Fibroblast of upper back skin (primary cell): ENCODE results near the gene TRAF3.
A peak's percentile ranks its signal among the peaks of the same experiment; 100 is the strongest.
"Not testable (repeated sequence)": the region's sequence is repeated elsewhere in the genome, so short reads cannot be mapped to it uniquely, and the experiment has no call there.

Experiments
- DNase-seq: peaks from one replicate; pipeline ENCODE4 v3.0.0-alpha.2; 2013

Gene TRAF3

DNA sequence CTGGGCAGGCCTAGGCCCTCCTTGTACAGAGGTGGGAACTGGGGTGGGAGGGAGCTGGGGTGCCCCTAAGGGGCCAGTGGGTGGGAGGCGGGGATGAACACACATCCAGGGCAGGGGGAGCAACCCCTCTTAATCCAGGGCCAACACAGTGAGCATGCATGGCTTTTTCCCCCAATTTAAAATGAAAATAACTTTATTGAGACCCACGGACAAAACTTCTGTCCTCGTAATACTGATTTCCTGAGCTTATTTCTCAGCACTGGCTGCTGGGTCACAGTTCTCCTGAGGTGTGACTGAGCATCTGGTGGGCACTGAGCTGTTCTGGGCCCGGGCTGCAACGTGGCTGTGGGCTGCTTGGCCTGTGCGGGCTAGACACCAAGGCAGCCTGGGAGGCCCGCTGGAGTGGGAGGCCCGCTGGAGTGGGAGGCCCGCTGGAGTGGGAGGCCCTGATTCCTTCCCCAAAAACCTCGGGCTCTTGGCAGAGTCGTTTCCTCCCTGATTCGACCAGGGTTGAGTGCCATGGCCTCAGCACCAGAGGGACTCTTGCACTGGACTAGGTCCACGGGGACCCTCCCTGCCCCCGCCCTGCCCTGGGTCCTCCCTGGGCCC lies 24.9 kb upstream of the TRAF3 start:
- DNase-seq = no peak

DNA sequence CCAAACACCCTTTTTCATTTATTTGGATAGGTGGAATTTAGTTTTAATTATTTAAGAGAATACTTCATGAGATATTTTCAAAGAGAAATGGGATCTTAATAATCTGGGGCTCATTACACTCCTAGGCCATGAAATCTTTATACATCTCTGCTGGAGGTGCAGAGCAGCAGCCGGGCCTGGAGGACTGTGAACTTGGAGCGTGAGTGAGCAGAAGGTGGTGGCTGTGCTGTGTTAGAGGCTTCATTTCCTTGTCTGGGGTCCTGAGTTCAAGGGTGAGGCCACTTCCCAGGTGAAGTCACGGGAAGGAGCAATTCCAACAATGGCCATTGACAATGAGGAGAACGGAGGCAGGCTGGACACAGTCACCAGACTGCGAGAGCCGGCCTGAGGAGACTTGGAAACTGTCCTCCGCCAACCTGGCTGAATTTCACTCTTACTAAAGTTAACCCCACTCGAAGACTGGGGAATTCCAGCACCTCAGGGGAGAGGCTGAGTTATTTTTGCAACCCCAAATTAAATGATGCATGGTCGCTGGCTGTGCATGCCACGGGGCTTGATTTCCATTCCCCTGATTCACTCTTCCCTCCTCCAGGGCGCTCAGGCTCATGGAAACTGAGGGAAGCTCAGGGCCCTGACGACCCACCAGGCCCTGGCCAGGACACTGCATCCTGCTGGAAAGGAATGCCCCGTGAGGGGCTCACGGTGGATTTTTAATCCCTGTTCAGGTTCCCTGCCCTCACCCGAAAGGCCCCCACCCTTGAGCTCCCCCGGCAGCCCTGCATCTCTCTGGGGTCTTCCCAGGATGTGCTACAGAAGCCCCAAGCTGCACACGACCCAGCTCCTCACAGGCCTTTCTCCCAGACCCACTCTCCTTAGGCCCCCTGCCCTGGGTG lies 22.6 kb upstream of the TRAF3 start:
- DNase-seq = no peak

DNA sequence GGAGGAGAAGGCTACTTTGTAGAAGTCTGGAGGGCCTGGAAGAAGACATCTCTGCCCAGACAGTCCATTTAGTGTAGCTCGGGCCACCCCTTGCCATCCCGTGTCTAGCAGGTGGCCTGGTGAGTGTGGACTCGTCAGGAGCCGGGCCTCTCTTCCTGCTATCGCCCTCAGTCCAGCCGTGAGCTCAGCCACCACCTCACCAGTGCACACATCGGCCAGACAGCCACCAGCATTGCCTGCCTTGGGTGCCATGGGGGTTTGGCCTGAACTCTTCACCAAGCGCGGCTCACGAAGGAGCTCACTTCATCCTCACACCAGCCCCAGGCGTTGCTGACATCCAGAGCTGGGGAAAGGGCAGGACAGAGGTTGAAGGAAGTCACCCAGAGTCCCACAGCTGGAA lies 19.6 kb upstream of the TRAF3 start:
- no peak for DNase-seq

DNA sequence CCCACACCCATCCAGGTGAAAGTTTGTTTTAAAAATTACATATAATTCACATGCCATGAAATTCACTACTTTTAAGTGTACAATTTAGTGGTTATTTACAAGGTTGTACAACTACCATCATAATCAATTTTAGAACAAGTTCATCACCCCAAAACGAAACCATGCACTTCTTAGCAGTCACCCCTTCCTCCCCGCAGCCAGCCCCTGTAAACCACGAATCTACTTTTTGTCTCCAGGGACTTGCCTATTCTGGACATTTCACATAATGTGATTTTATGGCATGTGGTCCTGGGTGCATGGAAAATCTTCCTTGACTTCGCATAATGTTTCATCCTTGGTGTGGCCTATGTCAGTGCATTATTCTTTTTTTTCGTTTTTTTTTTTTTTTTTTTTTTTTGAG lies 19.2 kb upstream of the TRAF3 start:
- no peak for DNase-seq

DNA sequence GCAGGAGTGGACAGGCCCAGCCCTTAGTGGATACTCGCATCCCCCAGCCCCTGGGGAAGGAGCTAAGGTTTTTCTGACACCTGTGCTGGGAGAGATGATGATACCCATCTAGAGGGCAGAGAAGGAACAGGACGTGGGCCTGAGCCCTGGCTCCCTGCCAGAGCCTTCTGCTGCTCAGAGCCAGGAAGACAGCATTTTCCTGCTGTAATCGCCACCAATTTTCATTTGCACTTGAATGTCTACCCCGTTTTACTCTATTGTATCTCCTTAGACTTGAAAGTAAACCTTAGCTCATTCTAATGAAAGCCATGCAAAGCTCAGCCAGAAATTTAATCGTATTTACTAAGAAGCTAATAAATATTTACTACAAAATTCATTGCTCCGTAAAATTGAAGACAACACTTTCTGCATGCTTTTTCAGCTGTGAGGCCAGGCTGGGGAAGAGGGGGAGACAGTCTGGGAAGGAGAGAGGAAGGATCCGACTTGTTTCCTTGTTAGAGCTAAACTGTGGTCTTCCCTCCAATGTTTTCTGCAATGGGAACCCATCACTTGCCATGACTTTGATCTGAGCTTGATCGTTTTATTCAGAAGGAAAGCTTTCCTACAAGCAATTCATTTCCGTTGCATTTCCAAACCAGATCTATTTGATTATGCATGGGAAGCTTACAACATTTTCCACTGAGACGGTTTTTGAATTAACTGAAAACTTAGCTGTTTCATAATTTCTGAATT lies 17.6 kb upstream of the TRAF3 start:
- DNase-seq = no peak

DNA sequence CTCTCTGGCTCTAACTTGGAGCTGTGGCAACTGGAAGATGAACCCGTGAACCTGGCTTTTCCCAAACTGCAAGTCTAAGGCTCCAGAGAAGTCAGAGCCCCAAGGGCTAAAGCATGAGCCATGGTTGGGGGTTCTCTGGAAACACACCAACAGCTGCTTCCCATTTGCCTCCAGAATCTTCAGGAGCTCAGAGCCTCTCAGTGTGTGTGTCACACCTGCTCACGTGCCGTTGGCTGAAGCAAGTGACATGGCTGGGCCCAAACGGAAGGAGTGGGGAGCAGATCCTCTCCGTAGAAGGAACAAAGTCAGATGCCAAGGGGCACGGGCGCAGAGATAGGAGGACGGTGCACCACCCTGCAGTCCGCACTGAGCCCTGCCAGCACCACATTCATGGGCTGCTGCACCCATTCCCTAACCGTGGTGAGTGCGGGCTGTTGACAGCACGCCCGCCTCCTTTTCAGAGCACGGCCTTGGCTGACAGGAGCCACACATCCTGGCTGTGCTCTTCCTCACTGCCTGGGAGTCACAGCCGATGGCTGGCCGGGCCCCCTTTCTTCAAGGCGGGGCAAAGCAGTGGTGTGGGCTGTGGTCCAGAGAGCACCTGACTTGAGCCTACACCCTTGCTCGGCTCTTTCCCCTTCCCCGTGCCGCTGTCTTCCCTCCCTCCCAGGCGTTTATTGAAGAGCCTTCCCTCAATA lies 16.6 kb upstream of the TRAF3 start:
- no peak for DNase-seq

DNA sequence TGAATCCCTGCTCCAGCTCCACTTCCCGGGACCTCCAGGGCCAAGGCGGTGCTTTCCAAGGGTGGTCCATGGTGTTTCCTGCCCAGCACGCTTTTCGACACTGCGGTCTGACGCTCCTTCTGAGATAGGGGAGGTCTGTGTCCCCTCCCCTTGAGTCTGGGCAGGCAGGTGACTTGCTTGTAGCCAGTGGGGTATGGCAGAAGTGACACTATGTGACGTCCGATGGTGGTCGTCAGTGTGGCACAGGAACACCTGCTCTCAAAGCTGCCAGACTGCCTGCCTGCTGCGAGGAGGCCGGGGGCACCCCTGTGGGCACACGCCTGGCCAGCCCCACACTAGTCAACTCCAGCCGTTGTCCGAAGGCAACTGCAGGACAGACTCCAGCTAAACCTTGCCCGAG lies 16.0 kb upstream of the TRAF3 start:
- DNase-seq = no peak

DNA sequence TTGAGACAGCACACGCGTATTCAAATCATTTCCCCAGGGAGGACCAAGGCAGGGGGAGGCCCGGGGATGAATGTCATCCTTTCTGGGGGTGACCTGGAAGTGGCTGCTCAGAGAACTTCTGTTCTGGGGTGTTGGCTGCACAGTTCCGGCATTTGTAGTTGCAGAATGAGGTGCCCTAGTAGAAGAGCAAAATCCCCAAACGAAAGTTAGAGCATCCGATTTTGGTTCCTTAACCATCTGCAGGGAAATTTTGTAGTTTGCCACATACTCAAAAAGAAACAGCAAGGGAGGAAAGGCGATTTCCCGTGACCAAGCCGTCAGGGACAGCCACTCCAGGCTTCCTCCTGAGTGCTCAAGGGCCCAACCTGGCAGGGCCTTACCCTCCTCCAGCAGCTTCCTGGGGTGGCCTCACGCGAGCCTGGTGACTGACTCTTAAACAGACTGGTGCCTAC lies 13.0 kb upstream of the TRAF3 start:
- DNase-seq = no peak

DNA sequence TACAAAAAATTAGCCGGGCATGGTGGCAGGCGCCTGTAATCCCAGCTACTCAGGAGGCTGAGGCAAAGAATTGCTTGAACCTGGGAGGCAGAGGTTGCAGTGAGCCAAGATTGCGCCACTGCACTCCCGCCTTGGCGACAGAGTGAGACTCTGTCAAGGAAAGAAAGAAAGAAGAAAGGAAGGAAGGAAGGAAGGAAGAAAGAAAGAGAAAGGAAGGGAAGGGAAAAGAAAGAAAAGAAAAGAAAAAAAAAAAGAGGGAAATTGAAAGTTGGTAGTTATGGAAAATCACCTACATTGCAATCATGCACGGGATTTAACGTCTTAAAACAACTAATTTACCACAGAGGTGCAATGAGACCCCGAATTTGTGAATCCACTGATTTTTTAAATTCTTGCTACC lies 11.5 kb upstream of the TRAF3 start:
- not testable (repeated sequence) for DNase-seq

DNA sequence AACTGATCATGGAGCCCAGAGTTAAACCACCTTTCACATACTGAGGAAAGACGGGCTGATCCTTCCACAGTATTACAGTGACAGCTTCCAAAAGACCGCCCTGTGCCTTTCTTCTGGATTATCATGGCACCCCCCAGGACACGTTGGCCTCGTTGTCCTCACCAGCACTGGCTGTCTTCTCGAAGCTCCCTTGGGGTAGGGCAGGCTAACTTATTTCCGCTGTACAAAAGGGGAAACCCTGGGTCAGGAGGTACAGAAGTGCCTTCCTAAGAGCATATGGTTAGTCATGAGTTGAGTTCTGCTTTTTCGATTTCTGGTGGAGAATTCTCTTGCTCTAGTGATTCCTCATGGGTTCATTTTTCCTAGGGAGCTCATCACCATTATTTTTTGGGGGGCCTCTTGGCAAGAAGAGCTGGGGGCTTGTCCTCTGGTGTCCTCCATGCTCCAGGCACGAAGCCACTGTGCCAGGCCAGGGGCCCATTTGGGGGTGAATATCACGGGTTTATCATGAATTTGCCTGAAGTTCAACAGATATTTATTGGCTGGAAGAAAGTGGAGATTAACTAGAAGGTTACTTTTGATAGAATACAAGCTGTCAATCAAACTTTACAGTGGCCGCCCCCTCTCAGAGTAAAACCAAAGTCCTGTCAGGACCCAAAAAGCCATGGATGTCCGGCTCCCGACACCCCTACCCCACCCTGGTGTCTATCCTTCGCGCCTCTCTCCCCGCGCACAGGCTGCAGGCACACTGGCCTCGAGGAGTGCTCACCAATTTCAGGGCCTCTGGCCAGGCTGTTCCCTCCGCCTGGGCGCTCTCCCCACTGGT lies 8.8 kb upstream of the TRAF3 start:
- no peak for DNase-seq

DNA sequence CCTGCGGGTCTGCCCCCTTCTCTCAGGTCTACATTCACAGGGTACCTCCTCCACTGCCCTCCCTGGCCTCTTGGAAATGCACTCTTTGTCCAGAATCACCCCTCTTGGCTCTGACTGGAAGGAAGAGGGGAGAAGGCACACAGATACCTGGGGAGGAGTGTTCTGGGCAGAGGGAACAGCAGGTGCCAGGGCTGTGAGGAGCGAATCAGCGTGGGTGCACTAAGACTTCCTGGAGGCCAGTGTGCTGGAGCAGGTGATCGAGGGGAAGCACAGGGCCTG lies 8.3 kb upstream of the TRAF3 start:
- DNase-seq = no peak

DNA sequence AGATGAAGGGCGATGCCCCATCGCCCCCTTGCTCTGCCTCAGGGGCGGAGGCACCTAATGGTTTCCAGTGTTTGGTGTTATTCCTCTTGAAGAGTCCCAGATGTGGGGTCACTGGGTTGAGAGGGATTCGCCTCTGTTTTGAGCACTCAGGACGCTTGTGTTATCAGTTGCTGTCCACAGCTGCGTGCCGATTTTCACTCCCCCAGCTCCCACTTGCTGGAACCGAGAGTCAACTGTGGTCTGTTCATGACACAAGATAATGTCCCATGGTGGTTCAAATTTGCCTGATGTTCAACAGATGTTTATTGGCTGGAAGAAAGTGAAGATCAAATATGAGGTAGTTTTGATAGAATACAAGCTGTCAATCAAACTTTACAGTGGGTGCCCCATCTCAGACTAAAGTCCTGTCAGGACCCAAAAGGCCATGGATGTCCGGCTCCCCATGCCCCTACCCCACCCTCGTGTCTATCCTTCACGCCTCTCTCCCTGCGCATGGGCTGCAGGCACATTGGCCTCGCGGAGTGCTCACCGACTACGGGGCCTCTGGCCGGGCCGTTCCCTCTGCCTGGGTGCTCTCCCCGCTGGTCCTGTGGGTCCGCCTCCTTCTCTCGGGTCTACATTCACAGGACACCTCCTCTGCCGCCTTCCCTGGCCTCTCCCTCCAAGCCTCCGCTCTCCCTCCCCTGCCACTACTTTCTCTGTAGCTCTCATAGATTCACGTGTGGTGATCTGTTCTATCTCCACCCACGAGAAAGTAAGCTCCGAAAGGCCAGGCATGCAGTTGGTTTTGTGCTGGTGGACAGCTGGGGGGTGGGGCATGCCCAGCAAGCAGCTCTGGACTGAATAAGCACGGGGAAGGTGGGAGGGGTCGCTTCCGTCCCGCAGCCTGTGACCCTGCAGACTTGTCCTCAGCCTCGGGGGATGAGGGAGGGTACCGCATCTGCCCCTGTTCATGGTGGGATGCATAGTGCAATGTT lies 6.8 kb upstream of the TRAF3 start:
- DNase-seq = no peak

DNA sequence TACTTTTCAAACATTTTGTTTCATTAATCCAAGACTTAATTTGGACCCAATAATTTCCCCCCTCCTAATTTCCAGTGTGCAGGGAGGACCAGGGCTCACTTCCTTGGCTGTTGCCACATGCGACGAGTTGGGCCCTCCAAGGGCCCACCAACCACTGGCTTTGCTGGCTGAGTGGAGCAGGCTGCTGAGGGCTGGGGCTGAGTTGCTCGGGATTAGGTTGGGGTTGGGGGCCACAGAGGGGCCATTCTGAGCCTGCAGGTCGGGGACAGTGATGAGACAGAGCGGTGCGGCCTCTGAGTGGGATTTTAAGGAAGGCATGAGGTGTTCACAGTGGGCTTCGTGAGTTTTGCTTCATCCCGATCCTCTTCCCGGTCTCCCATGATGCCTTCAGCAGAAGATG lies 6.1 kb upstream of the TRAF3 start:
- DNase-seq = no peak

DNA sequence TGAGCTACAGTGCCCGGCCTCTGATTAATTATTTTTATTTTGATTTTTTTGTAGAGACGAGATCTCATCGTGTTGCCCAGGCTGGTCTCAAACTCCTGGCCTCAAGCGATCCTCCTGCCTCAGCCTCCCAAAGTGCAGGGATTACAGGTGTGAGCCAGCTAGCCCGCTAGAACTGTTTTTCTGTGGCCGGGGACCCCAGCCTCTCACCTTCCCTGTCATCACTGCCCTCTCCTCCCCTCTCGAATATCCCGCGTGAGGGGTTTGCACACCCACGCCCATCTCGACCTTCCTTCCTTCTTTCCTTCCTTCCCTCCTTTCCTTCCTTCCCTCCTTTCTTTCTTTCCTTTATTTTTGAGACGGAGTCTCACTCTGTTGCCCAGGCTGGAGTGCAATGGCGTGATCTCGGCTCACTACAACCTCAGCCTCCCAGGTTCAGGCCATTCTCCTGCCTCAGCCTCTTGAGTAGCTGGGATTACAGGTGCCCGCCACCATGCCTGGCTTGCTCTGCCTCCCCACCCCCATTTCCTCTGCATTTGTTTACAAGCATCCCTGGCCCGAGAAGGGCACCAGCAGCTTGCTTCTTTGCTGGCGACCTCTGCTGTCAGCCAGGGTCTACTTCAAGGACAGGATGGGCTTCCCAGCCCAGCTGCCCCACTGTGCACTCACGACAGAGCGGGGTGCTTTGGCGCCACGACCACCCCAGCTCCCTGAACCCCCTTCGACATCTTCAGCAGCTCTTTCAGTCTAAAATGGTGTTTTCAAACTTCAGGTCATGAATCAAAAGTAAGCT lies 4.3 kb upstream of the TRAF3 start:
- DNase-seq = no peak

DNA sequence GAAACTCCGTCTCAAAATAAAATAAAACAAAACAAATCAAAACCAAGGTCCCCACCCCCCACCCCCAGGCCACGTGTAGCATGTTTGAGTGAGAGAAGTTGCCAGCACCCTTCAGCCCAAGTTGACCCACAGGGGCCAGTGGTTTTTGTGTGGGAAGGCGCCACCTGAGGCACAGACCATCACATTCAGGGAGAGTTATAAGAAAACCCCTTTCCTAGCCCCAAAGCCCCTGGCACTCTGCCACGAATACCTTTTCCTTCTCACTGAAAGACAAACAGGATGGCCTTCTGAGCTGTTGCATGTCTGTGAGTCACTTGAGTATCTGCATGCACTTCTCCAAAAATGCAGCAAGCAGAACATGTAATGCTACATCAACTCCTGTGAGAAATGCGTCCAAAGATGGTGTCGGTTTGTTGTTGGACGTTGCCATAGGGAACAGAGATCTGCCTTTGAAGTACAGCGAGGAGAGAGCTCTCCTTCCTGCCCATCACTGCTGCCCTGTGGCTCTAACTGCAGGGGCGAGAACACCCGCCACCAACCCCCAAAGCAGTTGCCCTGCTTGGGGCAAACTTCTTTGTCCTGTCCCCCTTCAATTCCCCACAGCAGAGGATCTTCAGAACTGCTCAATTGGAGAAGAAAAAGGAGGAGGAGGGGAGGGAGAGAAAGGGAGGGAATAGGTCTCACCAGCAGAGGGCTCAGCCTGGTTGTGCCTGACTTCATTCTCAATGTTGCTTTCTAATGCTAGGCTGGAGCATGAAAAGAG lies 2.7 kb upstream of the TRAF3 start:
- DNase-seq = peak; percentile 71

DNA sequence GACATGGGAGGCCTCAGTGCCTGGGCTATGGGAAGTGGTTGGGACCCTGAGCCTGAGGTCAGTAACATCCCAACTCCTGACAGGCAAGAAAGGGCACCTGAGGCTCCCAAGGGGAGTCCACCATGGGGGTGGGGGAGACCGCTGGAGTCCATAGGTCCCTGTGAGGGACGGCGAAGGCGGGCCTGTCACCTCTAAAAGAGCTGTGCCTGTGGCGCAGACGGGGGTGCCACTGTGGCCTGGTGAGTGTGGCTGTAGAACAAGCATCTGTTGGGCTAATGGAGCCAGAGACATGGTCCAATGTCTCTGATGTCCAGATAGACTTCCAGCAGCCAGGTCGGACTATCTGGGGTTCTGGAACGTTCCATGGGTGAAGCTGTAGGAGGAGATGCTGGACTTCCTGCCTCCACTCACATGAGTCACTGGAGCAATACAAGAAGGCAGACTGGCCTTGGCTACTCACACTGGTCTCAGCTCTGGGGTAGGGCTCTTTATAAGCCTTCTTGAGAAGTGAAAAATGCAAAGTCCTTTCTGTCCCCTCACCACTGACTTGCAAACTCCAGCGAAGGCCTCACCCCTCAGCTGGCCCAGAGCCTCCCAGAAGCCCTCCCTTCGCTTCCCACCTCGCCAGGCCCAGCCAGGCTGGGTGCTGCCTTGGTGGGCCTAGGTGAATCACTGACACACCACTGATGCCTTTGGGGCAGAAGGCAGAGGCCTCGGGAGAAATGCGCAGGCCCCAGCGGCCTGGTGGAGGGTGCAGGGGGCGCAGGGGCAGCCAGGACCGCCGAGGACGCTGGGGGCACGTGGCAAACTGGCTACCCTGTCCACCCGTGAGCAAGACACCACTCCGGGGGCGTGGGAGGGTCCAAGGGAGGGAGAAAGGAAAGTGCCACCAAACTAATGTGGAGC lies 1.1 kb upstream of the TRAF3 start:
- DNase-seq = peak; percentile 67

DNA sequence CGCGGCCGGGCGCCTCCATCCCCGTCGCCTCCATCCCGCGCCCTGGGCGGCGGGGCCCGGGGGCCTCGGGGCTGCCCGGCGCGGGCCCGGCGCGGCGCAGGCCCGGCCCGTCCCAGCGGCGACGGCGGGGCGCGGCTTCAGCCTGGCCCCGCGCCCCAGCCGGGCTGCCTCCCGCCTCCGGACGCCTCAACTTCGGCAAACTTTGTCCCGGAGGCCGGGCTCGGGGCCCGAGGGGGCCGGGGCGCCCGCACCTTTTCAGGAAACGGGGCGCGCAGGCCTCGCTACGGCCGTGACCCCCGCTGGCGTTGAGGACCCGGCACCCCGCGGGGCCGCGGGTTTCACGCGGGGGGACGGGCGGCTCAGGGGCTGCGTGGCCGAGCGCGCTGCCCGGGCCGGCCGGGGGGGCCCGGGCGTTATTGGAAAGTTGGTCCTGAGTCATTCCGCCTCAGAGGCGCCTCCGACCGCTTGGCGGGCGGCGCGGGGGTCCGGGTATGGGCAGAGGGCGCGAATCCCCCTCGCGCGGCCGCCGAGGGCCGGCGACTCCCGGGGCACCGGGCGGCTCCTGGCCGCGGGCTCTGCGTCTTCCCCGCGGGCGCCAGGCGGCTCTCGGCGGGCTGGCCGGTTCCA lies 575 bp downstream of the TRAF3 start:
- DNase-seq = no peak
